WI38 (cell line): ENCODE measurements around the gene NFATC2.

Experiments
- H3K4me3 ChIP-seq: 2 replicates; pipeline ENCODE4 v1.5.1; 2011; ENCODE audit warnings: low read depth, mild to moderate bottlenecking, control low read depth, low read length
- CTCF ChIP-seq: IDR thresholded peaks from 2 replicates; pipeline ENCODE4 v1.5.1; 2012; ENCODE audit warnings: low read depth, mild to moderate bottlenecking, control low read depth, low read length

The NFATC2 gene

GRCh38 chr20:51381557-51381956 is 161.0 kb downstream of the NFATC2 start:
- no peak overlapping the region for H3K4me3 ChIP-seq
- no peak for TF ChIP-seq CTCF

GRCh38 chr20:51380401-51381385 is 161.8 kb downstream of the NFATC2 start:
- no peak overlapping the region for H3K4me3 ChIP-seq
- no peak for TF ChIP-seq CTCF

GRCh38 chr20:51379601-51380341 is 162.7 kb downstream of the NFATC2 start:
- no peak overlapping the region for H3K4me3 ChIP-seq

GRCh38 chr20:51378171-51378928 is 164.2 kb downstream of the NFATC2 start:
- no peak for TF ChIP-seq CTCF
- no peak overlapping the region for H3K4me3 ChIP-seq

More at GRCh38 chr20:51379601-51380341, 162.7 kb downstream of the NFATC2 start:
- TF ChIP-seq CTCF: no peak

- no peak overlapping the region for H3K4me3 ChIP-seq
- no peak for TF ChIP-seq CTCF
Measured at GRCh38 chr20:51377132-51377531, 165.4 kb downstream of the NFATC2 start.

- H3K4me3 ChIP-seq: no peak overlapping the region
- TF ChIP-seq CTCF: no peak
Measured at GRCh38 chr20:51376111-51376510, 166.4 kb downstream of the NFATC2 start.
